SK-N-SH (cell line): ENCODE measurements around the gene CNTFR. TPM values are rescaled to one million over a fixed set of nuclear protein-coding genes. Genes with fewer than 3 reads are reported as not detected.

Experiments used
- CTCF ChIA-PET: fragments of 300-600, 350-600 bp; formaldehyde crosslinking; extraction: SDS; loops from one replicate; lab custom pipeline; 2021; lab: Yijun Ruan, JAX
- POLR2A ChIA-PET: fragments of 350-600 bp; sonication (Branson Sonifier 250); formaldehyde crosslinking; extraction: SDS; loops from one replicate; lab custom pipeline; 2020; ENCODE audit warnings: antibody characterized with exemption, inconsistent platforms; lab: Yijun Ruan, JAX
- DNase-seq: peaks from one replicate; pipeline ENCODE4 v3.0.0; 2012
- H2AFZ ChIP-seq: fragments of 200-600 bp; sonication (generic); 2 replicates; pipeline ENCODE4 v1.8.1; 2016; ENCODE audit warnings: antibody characterized with exemption, mild to moderate bottlenecking, low read depth
- H3F3A ChIP-seq: fragments of 200-600 bp; sonication (generic); replicated peaks from 2 replicates; pipeline ENCODE3; 2016; ENCODE audit warnings: antibody characterized with exemption, mild to moderate bottlenecking; ENCODE audit not compliant: insufficient read depth
- H3K27ac ChIP-seq, 2 experiments: fragments of 200-500 bp in 1 of 2; fragments of 200-600 bp in 1 of 2; sonication (Bioruptor generic) in 1 of 2; sonication (generic), shearing (Covaris generic) in 1 of 2; 2 replicates each; pipeline versions ENCODE4 v1.5.1 to v1.6.1; 2014 to 2016; ENCODE audit warnings: low read depth in 2 of 2, inconsistent platforms in 1 of 2, low read length in 1 of 2, mild to moderate bottlenecking in 1 of 2, mixed read lengths in 1 of 2
- H3K27me3 ChIP-seq: fragments of 200-600 bp; sonication (generic), shearing (Covaris generic); 2 replicates; pipeline ENCODE4 v1.6.1; 2016; ENCODE audit warnings: mixed run types; ENCODE audit not compliant: insufficient read depth
- H3K36me3 ChIP-seq, 2 experiments: fragments of 200-500 bp in 1 of 2; fragments of 200-600 bp in 1 of 2; sonication (Bioruptor generic) in 1 of 2; sonication (generic) in 1 of 2; replicated peaks in 1 of 2; 2 replicates each; pipeline versions ENCODE3 to v1.5.1; 2014 to 2016; ENCODE audit warnings: low read length in 1 of 2, mild to moderate bottlenecking in 1 of 2; ENCODE audit not compliant: insufficient read depth in 2 of 2, control insufficient read depth in 1 of 2
- H3K4me1 ChIP-seq, 2 experiments: fragments of 200-500 bp in 1 of 2; fragments of 200-600 bp in 1 of 2; sonication (Bioruptor generic) in 1 of 2; sonication (generic), shearing (Covaris generic) in 1 of 2; 2 replicates each; pipeline versions ENCODE4 v1.5.1 to v1.6.1; 2014 to 2016; ENCODE audit warnings: low read depth in 1 of 2, low read length in 1 of 2, mixed run types in 1 of 2; ENCODE audit not compliant: insufficient read depth in 2 of 2, control insufficient read depth in 1 of 2
- H3K4me2 ChIP-seq: fragments of 200-600 bp; sonication (generic), shearing (Covaris generic); 2 replicates; pipeline ENCODE4 v1.6.1; 2017; ENCODE audit warnings: mixed run types
- H3K4me3 ChIP-seq, 2 experiments: fragments of 200-500 bp in 1 of 2; fragments of 200-600 bp in 1 of 2; sonication (Bioruptor generic) in 1 of 2; sonication (generic), shearing (Covaris generic) in 1 of 2; 2 replicates each; pipeline versions ENCODE4 v1.5.1 to v1.8.1; 2014 to 2016; ENCODE audit warnings: low read depth in 2 of 2, inconsistent platforms in 1 of 2, low read length in 1 of 2, mild to moderate bottlenecking in 1 of 2, mixed read lengths in 1 of 2, moderate library complexity in 1 of 2
- H3K79me2 ChIP-seq: fragments of 200-600 bp; sonication (generic); 2 replicates; pipeline ENCODE4 v1.8.1; 2017; ENCODE audit warnings: mild to moderate bottlenecking; ENCODE audit not compliant: insufficient read depth
- H3K9ac ChIP-seq: fragments of 200-600 bp; sonication (generic); 2 replicates; pipeline ENCODE4 v1.6.1; 2017; ENCODE audit warnings: mixed run types
- H3K9me2 ChIP-seq: fragments of 200-600 bp; sonication (generic); 2 replicates; pipeline ENCODE4 v1.6.1; 2017; ENCODE audit warnings: mixed run types
- H3K9me3 ChIP-seq: fragments of 200-600 bp; sonication (generic); 2 replicates; pipeline ENCODE4 v1.6.1; 2017; ENCODE audit warnings: mixed run types, mild to moderate bottlenecking, moderate library complexity
- H4K20me1 ChIP-seq: fragments of 200-600 bp; sonication (generic); 2 replicates; pipeline ENCODE4 v1.6.1; 2017; ENCODE audit warnings: mild to moderate bottlenecking, mixed run types; ENCODE audit not compliant: insufficient read depth
- CHD2 ChIP-seq: fragments of 150-350 bp; IDR thresholded peaks from 2 replicates; pipeline ENCODE4 v1.6.1; 2018; ENCODE audit warnings: low read length; ENCODE audit not compliant: partially characterized antibody
- CTCF ChIP-seq: fragments of 200-600 bp; sonication (generic); IDR thresholded peaks from 2 replicates; pipeline ENCODE4 v1.6.1; 2017; ENCODE audit warnings: antibody characterized with exemption, mild to moderate bottlenecking, moderate library complexity
- EP300 ChIP-seq, 2 experiments: IDR thresholded peaks; 2 replicates each; pipeline versions ENCODE4 v1.4.0 to v1.6.1; 2012; ENCODE audit warnings: borderline replicate concordance in 1 of 2, low read depth in 1 of 2, low read length in 1 of 2
- FOSL2 ChIP-seq: IDR thresholded peaks from 2 replicates; pipeline ENCODE4 v1.4.0; 2012; ENCODE audit warnings: low read depth, mild to moderate bottlenecking, moderate library complexity, borderline replicate concordance
- GABPA ChIP-seq: IDR thresholded peaks from 2 replicates; pipeline ENCODE4 v1.4.0; 2012; ENCODE audit warnings: low read depth, mild to moderate bottlenecking
- JUND ChIP-seq: IDR thresholded peaks from 2 replicates; pipeline ENCODE4 v1.4.0; 2012
- MAX ChIP-seq: IDR thresholded peaks from 2 replicates; pipeline ENCODE4 v1.4.0; 2012; ENCODE audit warnings: low read depth
- NFIC ChIP-seq: IDR thresholded peaks from 2 replicates; pipeline ENCODE4 v1.4.0; 2012; ENCODE audit warnings: borderline replicate concordance
- REST ChIP-seq: IDR thresholded peaks from 2 replicates; pipeline ENCODE4 v1.6.1; 2012; ENCODE audit warnings: mild to moderate bottlenecking, low read depth, low read length, moderate library complexity
- SMC3 ChIP-seq: IDR thresholded peaks from 2 replicates; pipeline ENCODE4 v1.6.1; 2012; ENCODE audit warnings: low read depth, low read length, improper control_type of control experiment
- TAF1 ChIP-seq: IDR thresholded peaks from 2 replicates; pipeline ENCODE4 v1.6.1; 2012; ENCODE audit warnings: low read depth, mild to moderate bottlenecking, low read length, moderate library complexity, borderline replicate concordance
- USF1 ChIP-seq: IDR thresholded peaks from 2 replicates; pipeline ENCODE4 v1.4.0; 2012; ENCODE audit warnings: low read depth, borderline replicate concordance
- ZBTB33 ChIP-seq: IDR thresholded peaks from 2 replicates; pipeline ENCODE4 v1.4.0; 2012; ENCODE audit warnings: low read depth, borderline replicate concordance
- WGBS: methylation state at CpG from one replicate; pipeline ENCODE4 v1.1.6; 2017; ENCODE audit warnings: low lambda C conversion rate; 5-methylcytosine and 5-hydroxymethylcytosine counted together
- polyA plus RNA-seq, 3 experiments: library from polyadenylated mRNA; depleted of rRNA; stranded (reverse); fragments of >200 nt; gene quantifications; 2 replicates each; pipeline ENCODE4 v1.2.3, GENCODE V29; 2012

Gene CNTFR
- polyA plus RNA-seq, 1 of the 3 experiments (the other 2 are of a cell fraction): 1.8 TPM

GRCh38 chr9:34556949-34557348 is 32.6 kb downstream of the CNTFR start (continued):
- TF ChIP-seq SMC3 (no peak), FOSL2 (no peak), CTCF (no peak), GABPA (no peak), ZBTB33 (no peak)

GRCh38 chr9:34555936-34556525 is 33.5 kb downstream of the CNTFR start:
- Histone ChIP-seq H3K9ac (no peak overlapping the region), H3K4me3 (no peak overlapping the region), H3K9me3 (no peaks in the 10 kb centered on the region), H3K27ac (peak overlapping the region in 1 of 2 experiments; percentile 74; a peak in 1 of 4 replicates), H3F3A (no peaks in the 10 kb centered on the region), H3K4me1 (peaks cover 0 to 85% of the 10 kb centered on the region in 2 experiments; a peak in 1 of 4 replicates), H3K36me3 (no peaks in the 10 kb centered on the region), H3K9me2 (no peaks in the 10 kb centered on the region), H3K4me2 (no peak overlapping the region), H2AFZ (no peak overlapping the region), H3K79me2 (no peaks in the 10 kb centered on the region), H3K27me3 (no peaks in the 10 kb centered on the region; the same call in 1 of the 2 replicates), H4K20me1 (no peaks in the 10 kb centered on the region)
- DNase-seq: no peak
- CTCF ChIA-PET: interaction anchor here (1.0 to 18.0 kb wide), 8 partner anchors 8 to 223 kb away, joined by 3 to 507 read pairs (median 8); partner anchors contain the start of gene CNTFR
- TF ChIP-seq GABPA (no peak), USF1 (no peak), CHD2 (no peak), NFIC (no peak), REST (no peak), EP300 (IDR thresholded peaks at IDR 0.05; ENCODE audit: borderline replicate concordance in 1 of 2, low read depth in 1 of 2, low read length in 1 of 2) (no peak), SMC3 (no peak), FOSL2 (no peak), MAX (no peak), TAF1 (no peak), ZBTB33 (no peak), JUND (no peak)
- POLR2A ChIA-PET: interaction anchor here (1.3 to 2.3 kb wide), 3 partner anchors 14 to 36 kb away, joined by 3 to 10 read pairs (median 4); no protein-coding TSS in a partner anchor
- 87% methylated on average over 8 of the region's 13 CpGs for WGBS
